Activated CD8-positive, alpha-beta memory T cell treated with anti-CD3 and anti-CD28 coated beads, Interleukin-2, amount 10 ng/mL, durations not matched to agents 7 days and 5 days (primary cell): ENCODE data around the gene KANK2. TPM values are rescaled to one million over a fixed set of nuclear protein-coding genes. Genes with fewer than 3 reads are reported as not detected.

ENCODE experiments used
- ATAC-seq: fragments of 150-1000 bp; cut with Tn5 transposase; one replicate; pipeline ENCODE4 v1.10.0; 2021; ENCODE audit warnings: moderate library complexity
- CTCF ChIA-PET: fragments of 350-600 bp; sonication (Branson Sonifier 250); formaldehyde crosslinking; loops from one replicate; lab custom pipeline; 2021; ENCODE audit warnings: antibody characterized with exemption; lab: Charles Lee
- DNase-seq: peaks from one replicate; pipeline ENCODE4 v3.0.0-alpha.2; 2020
- H3K27ac Mint-ChIP-seq: one replicate; pipeline ENCODE4 v1.8.0; 2021; ENCODE audit warnings: mild to moderate bottlenecking, mixed read lengths
- H3K27me3 Mint-ChIP-seq: one replicate; pipeline ENCODE4 v1.8.0; 2021; ENCODE audit warnings: mixed read lengths
- H3K36me3 Mint-ChIP-seq: one replicate; pipeline ENCODE4 v1.8.0; 2021; ENCODE audit warnings: mild to moderate bottlenecking, mixed read lengths
- H3K4me1 Mint-ChIP-seq: one replicate; pipeline ENCODE4 v1.8.0; 2021; ENCODE audit warnings: mixed read lengths
- H3K4me3 Mint-ChIP-seq: one replicate; pipeline ENCODE4 v1.8.0; 2021; ENCODE audit warnings: mild to moderate bottlenecking, moderate library complexity, mixed read lengths
- H3K9me3 Mint-ChIP-seq: one replicate; pipeline ENCODE4 v1.8.0; 2022; ENCODE audit warnings: low read depth, mixed read lengths
- total RNA-seq, 2 experiments: library from RNA; stranded (reverse); gene quantifications; one replicate each; pipeline ENCODE4 v1.2.3, GENCODE V29; 2021

The KANK2 gene
- total RNA-seq, result 1 to 10 TPM; 1.8 to 2.3 TPM

- peak; percentile 78 for DNase-seq
- CTCF ChIA-PET, result interaction anchor here (0.6 to 1.6 kb wide), 2 partner anchors 162 to 186 kb away, joined by 3 to 7 read pairs; no protein-coding TSS in a partner anchor
- H3K36me3 Mint-ChIP-seq, result no peaks in the 10 kb centered on the region
- peak within 1 kb of the TSS; percentile 61 for H3K4me3 Mint-ChIP-seq
- H3K27ac Mint-ChIP-seq, result no peak within 1 kb of the TSS
- H3K9me3 Mint-ChIP-seq, result no peaks in the 10 kb centered on the region
- H3K4me1 Mint-ChIP-seq, result peaks cover 9% of the 10 kb centered on the region
- peak; percentile 93 for ATAC-seq
- H3K27me3 Mint-ChIP-seq, result peaks cover 17% of the 10 kb centered on the region
Observed at GRCh38 chr19:11197291-11198174, at the start of gene KANK2. KANK2 (minus strand) TSS chr19:11197545; CDS start chr19:11194511, 3,034 bp downstream.

DNA sequence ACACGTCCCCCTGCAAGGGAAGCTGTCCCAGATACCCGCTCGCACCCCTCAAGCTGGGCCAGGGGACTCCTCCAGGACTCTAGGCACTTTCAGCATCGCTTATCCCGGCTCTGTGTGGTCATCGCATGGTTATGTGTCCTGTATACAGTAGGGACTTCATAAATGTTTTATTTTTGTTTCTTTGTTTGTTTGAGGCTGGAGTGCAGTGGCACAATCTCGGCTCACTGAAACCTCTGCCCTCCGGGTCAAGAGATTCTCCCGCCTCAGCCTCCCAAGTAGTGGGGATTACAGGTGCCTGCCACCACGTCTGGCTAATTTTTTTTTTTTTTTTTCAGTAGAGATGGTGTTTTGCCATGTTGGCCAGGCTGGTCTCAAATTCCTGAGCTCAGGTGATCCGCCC lies 49.6 kb upstream of the KANK2 start:
- H3K4me3 Mint-ChIP-seq, result no peak overlapping the region
- no peaks in the 10 kb centered on the region for H3K36me3 Mint-ChIP-seq
- no peak overlapping the region for H3K27ac Mint-ChIP-seq
- CTCF ChIA-PET, result interaction anchor here (0.7 kb wide), 1 partner anchor 128 kb away, joined by 3 read pairs; no protein-coding TSS in a partner anchor
- ATAC-seq (no peak), DNase-seq (no peak)
- peaks cover 2% of the 10 kb centered on the region for H3K4me1 Mint-ChIP-seq
- no peaks in the 10 kb centered on the region for H3K9me3 Mint-ChIP-seq
- H3K27me3 Mint-ChIP-seq, result peaks cover 7% of the 10 kb centered on the region

- H3K36me3 Mint-ChIP-seq, result no peaks in the 10 kb centered on the region
- CTCF ChIA-PET, result interaction anchor here (1.3 kb wide), 1 partner anchor 21 kb away, joined by 4 read pairs; no protein-coding TSS in a partner anchor
- H3K4me3 Mint-ChIP-seq, result no peak overlapping the region
- H3K27me3 Mint-ChIP-seq, result peaks cover 7% of the 10 kb centered on the region
- no peak overlapping the region for H3K27ac Mint-ChIP-seq
- peaks cover 2% of the 10 kb centered on the region for H3K4me1 Mint-ChIP-seq
- ATAC-seq (no peak), DNase-seq (no peak)
- H3K9me3 Mint-ChIP-seq, result no peaks in the 10 kb centered on the region
Observed at GRCh38 chr19:11244846-11245589, 47.7 kb upstream of the KANK2 start.

DNA sequence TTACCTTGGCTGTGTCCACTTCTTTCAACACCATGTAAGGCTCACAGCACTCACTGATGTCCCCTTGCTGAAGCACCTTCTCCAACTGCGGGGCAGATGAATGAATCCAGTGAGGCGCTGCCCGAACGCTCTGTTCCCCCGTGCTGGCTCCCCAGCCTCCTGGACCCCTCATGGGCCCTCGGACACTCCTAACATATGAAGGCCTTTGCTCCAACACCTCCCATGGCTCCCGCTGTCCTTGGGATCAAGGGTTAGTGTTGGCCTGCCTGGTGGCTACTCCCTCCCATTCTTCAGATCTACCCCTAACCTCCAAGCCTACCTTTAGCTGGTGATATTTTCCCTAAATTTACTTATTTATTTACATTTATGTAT lies 46.4 kb upstream of the KANK2 start:
- Mint-ChIP-seq H3K27me3 (peaks cover 7% of the 10 kb centered on the region), H3K36me3 (no peaks in the 10 kb centered on the region), H3K9me3 (no peaks in the 10 kb centered on the region), H3K4me1 (peaks cover 2% of the 10 kb centered on the region), H3K4me3 (no peak overlapping the region), H3K27ac (no peak overlapping the region)
- ATAC-seq (peak; percentile 15), DNase-seq (no peak)
- CTCF ChIA-PET, result interaction anchor here (0.9 to 1.3 kb wide), 8 partner anchors 13 to 230 kb away, joined by 3 to 4 read pairs (median 3); no protein-coding TSS in a partner anchor

GRCh38 chr19:11242864-11243797 lies 45.8 kb upstream of the KANK2 start:
- Mint-ChIP-seq H3K9me3 (no peaks in the 10 kb centered on the region), H3K27me3 (peaks cover 7% of the 10 kb centered on the region), H3K4me1 (peaks cover 2% of the 10 kb centered on the region), H3K36me3 (no peaks in the 10 kb centered on the region), H3K4me3 (no peak overlapping the region), H3K27ac (no peak overlapping the region)
- CTCF ChIA-PET, result interaction anchor here (0.9 to 1.3 kb wide), 9 partner anchors 13 to 231 kb away, joined by 3 to 4 read pairs (median 3); no protein-coding TSS in a partner anchor
- ATAC-seq (peak; percentile 97), DNase-seq (peak; percentile 88)

DNA sequence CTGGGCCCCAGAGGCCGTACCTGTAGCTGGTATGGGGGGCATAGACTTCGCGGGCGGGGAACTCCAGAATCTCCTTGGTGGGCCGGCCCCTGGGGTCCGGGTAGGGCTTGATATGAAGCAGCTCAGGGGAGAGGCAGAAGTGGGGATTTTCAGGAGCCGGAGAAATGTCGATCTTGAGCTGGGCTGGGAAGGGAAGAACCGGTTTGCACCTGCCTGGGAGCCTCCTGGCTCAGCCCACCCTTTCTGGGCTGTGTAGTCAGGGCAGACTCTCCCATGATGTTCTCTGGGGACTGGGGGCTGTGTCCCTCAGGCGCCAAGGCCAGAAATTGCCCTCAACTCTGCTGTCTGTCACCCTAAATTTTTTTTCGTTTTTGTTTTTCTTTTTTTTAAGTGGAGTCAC lies 44.7 kb upstream of the KANK2 start:
- peaks cover 2% of the 10 kb centered on the region for H3K4me1 Mint-ChIP-seq
- H3K9me3 Mint-ChIP-seq, result no peaks in the 10 kb centered on the region
- no peak overlapping the region for H3K4me3 Mint-ChIP-seq
- ATAC-seq, result no peak
- CTCF ChIA-PET, result interaction anchor here (0.7 to 1.4 kb wide), 3 partner anchors 11 to 240 kb away, joined by 3 read pairs; no protein-coding TSS in a partner anchor
- no peak overlapping the region for H3K27ac Mint-ChIP-seq
- peaks cover 7% of the 10 kb centered on the region for H3K27me3 Mint-ChIP-seq
- no peaks in the 10 kb centered on the region for H3K36me3 Mint-ChIP-seq
- no peak for DNase-seq

- Mint-ChIP-seq H3K27me3 (peaks cover 3% of the 10 kb centered on the region), H3K36me3 (no peaks in the 10 kb centered on the region), H3K27ac (no peak overlapping the region), H3K4me3 (no peak overlapping the region), H3K4me1 (peaks cover 2% of the 10 kb centered on the region), H3K9me3 (no peaks in the 10 kb centered on the region)
- no peak for ATAC-seq
- CTCF ChIA-PET, result no interaction called here
- no peak for DNase-seq
Observed at GRCh38 chr19:11240008-11240444, 42.7 kb upstream of the KANK2 start.

DNA sequence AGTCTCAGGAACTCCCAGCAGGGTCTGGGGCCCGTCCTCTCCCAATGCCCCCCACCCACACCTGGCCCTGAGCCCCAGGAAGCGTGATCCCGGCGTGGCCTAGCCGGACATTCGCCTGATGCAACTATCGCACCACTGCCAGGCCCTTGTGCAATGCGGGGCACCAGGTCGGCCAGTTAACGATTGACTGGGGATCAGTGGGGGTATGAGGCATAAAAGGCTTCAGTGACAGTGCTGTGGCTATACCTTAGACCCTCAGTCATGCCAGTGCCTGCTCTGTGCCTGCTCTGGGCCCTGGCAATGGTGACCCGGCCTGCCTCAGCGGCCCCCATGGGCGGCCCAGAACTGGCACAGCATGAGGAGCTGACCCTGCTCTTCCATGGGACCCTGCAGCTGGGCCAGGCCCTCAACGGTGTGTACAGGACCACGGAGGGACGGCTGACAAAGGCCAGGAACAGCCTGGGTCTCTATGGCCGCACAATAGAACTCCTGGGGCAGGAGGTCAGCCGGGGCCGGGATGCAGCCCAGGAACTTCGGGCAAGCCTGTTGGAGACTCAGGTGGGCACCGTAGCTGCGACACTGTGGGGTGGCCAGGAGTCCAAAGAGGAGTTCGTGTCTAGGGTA lies 42.1 kb upstream of the KANK2 start, which contains the start of gene ANGPTL8:
Gene ANGPTL8, plus strand, starts transcription at position 243 of the 624 bp plus-strand sequence. Its CDS starts 19 bp downstream, at position 262.
- H3K36me3 Mint-ChIP-seq, result no peaks in the 10 kb centered on the region
- no peak for ATAC-seq
- CTCF ChIA-PET, result interaction anchor here (1.0 kb wide), 1 partner anchor 243 kb away, joined by 3 read pairs; no protein-coding TSS in a partner anchor
- peaks cover 2% of the 10 kb centered on the region for H3K4me1 Mint-ChIP-seq
- no peaks in the 10 kb centered on the region for H3K9me3 Mint-ChIP-seq
- H3K4me3 Mint-ChIP-seq, result no peak within 1 kb of the TSS
- no peak within 1 kb of the TSS for H3K27ac Mint-ChIP-seq
- H3K27me3 Mint-ChIP-seq, result peaks cover 2% of the 10 kb centered on the region
- DNase-seq, result no peak

GRCh38 chr19:11238781-11239376 lies 41.5 kb upstream of the KANK2 start:
- no peaks in the 10 kb centered on the region for H3K36me3 Mint-ChIP-seq
- peaks cover 2% of the 10 kb centered on the region for H3K27me3 Mint-ChIP-seq
- no peak for ATAC-seq
- H3K4me3 Mint-ChIP-seq, result no peak overlapping the region
- H3K9me3 Mint-ChIP-seq, result no peaks in the 10 kb centered on the region
- CTCF ChIA-PET, result interaction anchor here (1.0 kb wide), 1 partner anchor 244 kb away, joined by 3 read pairs; no protein-coding TSS in a partner anchor
- H3K4me1 Mint-ChIP-seq, result peaks cover 2% of the 10 kb centered on the region
- no peak overlapping the region for H3K27ac Mint-ChIP-seq
- DNase-seq, result no peak

DNA sequence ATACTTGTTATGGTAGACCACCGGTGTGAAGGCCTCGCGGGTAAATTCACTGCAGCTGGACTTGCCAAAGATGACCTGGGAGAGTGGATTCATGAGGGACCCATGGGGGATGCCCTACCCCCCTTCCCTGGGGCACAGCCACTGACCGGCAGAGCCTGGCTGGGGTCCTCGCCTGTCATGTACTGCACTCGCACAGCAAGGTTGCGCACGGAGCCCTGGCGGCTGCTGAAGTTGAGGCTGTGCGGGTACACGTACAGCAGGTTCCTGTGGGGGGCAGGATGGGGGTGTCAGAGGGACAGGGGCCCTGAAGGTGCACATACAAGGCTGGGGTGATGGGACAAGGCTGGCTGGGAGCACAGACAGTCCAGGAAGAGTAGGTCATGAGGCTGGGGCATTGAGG lies 40.7 kb upstream of the KANK2 start:
- ATAC-seq (no peak), DNase-seq (no peak)
- Mint-ChIP-seq H3K4me1 (peaks cover under 1% of the 10 kb centered on the region), H3K27me3 (no peaks in the 10 kb centered on the region), H3K4me3 (no peak overlapping the region), H3K27ac (no peak overlapping the region), H3K36me3 (no peaks in the 10 kb centered on the region), H3K9me3 (no peaks in the 10 kb centered on the region)
- CTCF ChIA-PET, result no interaction called here

- Mint-ChIP-seq H3K36me3 (no peaks in the 10 kb centered on the region), H3K9me3 (no peaks in the 10 kb centered on the region), H3K27me3 (no peaks in the 10 kb centered on the region), H3K4me1 (peaks cover 2% of the 10 kb centered on the region), H3K27ac (no peak overlapping the region), H3K4me3 (no peak overlapping the region)
- CTCF ChIA-PET, result no interaction called here
- ATAC-seq (no peak), DNase-seq (no peak)
Observed at GRCh38 chr19:11237321-11237720, 40.0 kb upstream of the KANK2 start.
